A673 (cell line): ENCODE data around the gene SMARCA4. TPM values are rescaled to one million over a fixed set of nuclear protein-coding genes. Genes with fewer than 3 reads are reported as not detected.

Experiments used
- BruUV-seq: library from RNA; stranded (reverse); fragments of 400-500 nt; replicated peaks from 2 replicates; lab custom pipeline; 2021; lab: Mats Ljungman, UMichigan
- CTCF ChIA-PET: fragments of 300-600 bp; sonication (Branson Sonifier 250); formaldehyde crosslinking; loops from one replicate; lab custom pipeline; 2022; ENCODE audit warnings: antibody characterized with exemption; lab: Charles Lee
- POLR2A ChIA-PET: fragments of 300-600 bp; sonication (Branson Sonifier 250); formaldehyde crosslinking; loops from one replicate; lab custom pipeline; 2022; ENCODE audit warnings: antibody characterized with exemption; ENCODE audit not compliant: low non-redundant PET; lab: Charles Lee
- DNase-seq: peaks from one replicate; pipeline ENCODE4 v3.0.0-alpha.2; 2015; ENCODE audit warnings: low spot score
- H3K27ac ChIP-seq: fragments of 200-600 bp; sonication (generic); 2 replicates; pipeline ENCODE4 v1.5.1; 2016; ENCODE audit warnings: mixed run types, low read depth, mild to moderate bottlenecking, mixed read lengths, antibody characterized with exemption, low read length; ENCODE audit not compliant: poor library complexity, severe bottlenecking
- H3K27me3 ChIP-seq: fragments of 200-600 bp; sonication (generic); replicated peaks from 2 replicates; pipeline ENCODE4 v1.6.1; 2017; ENCODE audit warnings: mixed run types, low read depth, mild to moderate bottlenecking, mixed read lengths, antibody characterized with exemption, low read length; ENCODE audit not compliant: insufficient read depth, poor library complexity
- H3K36me3 ChIP-seq: fragments of 200-600 bp; sonication (generic); 2 replicates; pipeline ENCODE4 v1.6.1; 2016; ENCODE audit warnings: mixed run types, mild to moderate bottlenecking, mixed read lengths, antibody characterized with exemption, low read length; ENCODE audit not compliant: insufficient read depth, poor library complexity, severe bottlenecking
- H3K4me1 ChIP-seq: fragments of 200-600 bp; sonication (generic); 2 replicates; pipeline ENCODE4 v1.6.1; 2017; ENCODE audit warnings: mixed run types, mild to moderate bottlenecking, mixed read lengths, antibody characterized with exemption, low read length; ENCODE audit not compliant: insufficient read depth, poor library complexity, severe bottlenecking
- H3K4me3 ChIP-seq: fragments of 200-600 bp; sonication (generic); 2 replicates; pipeline ENCODE4 v1.5.1; 2016; ENCODE audit warnings: low read depth, mixed run types, mild to moderate bottlenecking, mixed read lengths, low read length; ENCODE audit not compliant: poor library complexity, severe bottlenecking
- H3K9me3 ChIP-seq: fragments of 200-600 bp; sonication (generic); 2 replicates; pipeline ENCODE4 v1.6.1; 2016; ENCODE audit warnings: mixed run types, low read depth, mild to moderate bottlenecking, mixed read lengths, antibody characterized with exemption, low read length; ENCODE audit not compliant: poor library complexity, severe bottlenecking
- EZH2 ChIP-seq: fragments of 200-600 bp; sonication (generic); IDR thresholded peaks from 2 replicates; pipeline ENCODE4 v1.6.1; 2017; ENCODE audit warnings: borderline replicate concordance, low read depth, mild to moderate bottlenecking, mixed read lengths, antibody characterized with exemption, low read length; ENCODE audit not compliant: poor library complexity, severe bottlenecking
- intact Hi-C: fragments of 100-400 bp; cut with micrococcal nuclease; formaldehyde crosslinking; loops from one replicate; pipeline ENCODE4 v1.10.0; 2022; ENCODE audit not compliant: unreplicated experiment
- total RNA-seq: library from RNA; stranded (reverse); gene quantifications from 2 replicates; pipeline ENCODE4 v1.2.3, GENCODE V29; 2021
- TF ChIP-seq, protein P1 (sequence below): fragments of 300-800, 200-600 bp; sonication (generic); conservative IDR thresholded peaks from 2 replicates; pipeline ENCODE4 v1.5.1; 2017; ENCODE audit warnings: low read depth, mild to moderate bottlenecking, antibody characterized with exemption, low read length, moderate library complexity, mixed read lengths

SMARCA4 gene
- total RNA-seq, 1 experiment from 2014 or later, result 307 TPM

DNA sequence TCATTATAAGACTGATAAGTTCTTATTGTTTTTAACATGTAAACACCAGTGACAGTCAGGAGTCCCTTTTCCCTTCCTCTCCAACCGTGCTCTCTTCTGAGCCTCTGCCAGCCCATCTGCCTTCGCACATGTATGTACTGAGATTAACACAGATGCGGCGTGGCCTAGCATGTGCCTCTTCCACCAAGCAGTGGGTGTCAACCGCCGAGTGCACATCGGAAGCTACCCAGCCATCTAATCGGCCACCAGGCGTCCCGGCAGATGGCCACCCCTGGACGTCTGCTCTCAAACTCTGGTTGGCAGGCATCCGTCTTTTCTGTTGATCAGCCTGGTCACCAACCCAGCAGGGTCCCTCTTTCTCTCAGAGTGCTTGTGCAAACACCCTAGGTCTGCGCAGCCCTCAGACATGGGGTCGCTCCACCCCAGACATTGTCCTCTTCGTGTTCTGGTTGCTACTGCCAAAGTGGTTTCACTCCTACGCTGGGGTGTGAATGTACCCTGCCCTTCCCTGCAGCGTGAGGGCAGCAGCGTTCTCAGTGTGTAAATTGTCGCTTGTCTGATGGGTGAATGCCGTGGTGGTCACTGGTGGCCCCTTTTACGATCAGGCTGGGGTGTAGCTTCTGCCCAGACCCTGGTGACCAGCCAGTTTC is 70.7 kb downstream of the SMARCA4 start:
- Histone ChIP-seq H3K27ac (no peak overlapping the region), H3K4me3 (no peak overlapping the region), H3K27me3 (no peaks in the 10 kb centered on the region), H3K36me3 (peaks cover 95% of the 10 kb centered on the region), H3K9me3 (no peaks in the 10 kb centered on the region), H3K4me1 (no peaks in the 10 kb centered on the region)
- intact Hi-C loops, result no loop called here
- no peak for DNase-seq
- POLR2A ChIA-PET, result interaction anchor here (0.7 kb wide), 1 partner anchor 1665 kb away, joined by 8 read pairs; the partner anchor contains the start of gene FBXW9
- BruUV-seq, result TSS peak; percentile 8
- CTCF ChIA-PET, result interaction anchor here (2.4 kb wide), 1 partner anchor 95 kb away, joined by 16 read pairs; no protein-coding TSS in a partner anchor
- TF ChIP-seq, protein P1, sequence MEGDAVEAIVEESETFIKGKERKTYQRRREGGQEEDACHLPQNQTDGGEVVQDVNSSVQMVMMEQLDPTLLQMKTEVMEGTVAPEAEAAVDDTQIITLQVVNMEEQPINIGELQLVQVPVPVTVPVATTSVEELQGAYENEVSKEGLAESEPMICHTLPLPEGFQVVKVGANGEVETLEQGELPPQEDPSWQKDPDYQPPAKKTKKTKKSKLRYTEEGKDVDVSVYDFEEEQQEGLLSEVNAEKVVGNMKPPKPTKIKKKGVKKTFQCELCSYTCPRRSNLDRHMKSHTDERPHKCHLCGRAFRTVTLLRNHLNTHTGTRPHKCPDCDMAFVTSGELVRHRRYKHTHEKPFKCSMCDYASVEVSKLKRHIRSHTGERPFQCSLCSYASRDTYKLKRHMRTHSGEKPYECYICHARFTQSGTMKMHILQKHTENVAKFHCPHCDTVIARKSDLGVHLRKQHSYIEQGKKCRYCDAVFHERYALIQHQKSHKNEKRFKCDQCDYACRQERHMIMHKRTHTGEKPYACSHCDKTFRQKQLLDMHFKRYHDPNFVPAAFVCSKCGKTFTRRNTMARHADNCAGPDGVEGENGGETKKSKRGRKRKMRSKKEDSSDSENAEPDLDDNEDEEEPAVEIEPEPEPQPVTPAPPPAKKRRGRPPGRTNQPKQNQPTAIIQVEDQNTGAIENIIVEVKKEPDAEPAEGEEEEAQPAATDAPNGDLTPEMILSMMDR, result no peak
- TF ChIP-seq EZH2, result no peak

DNA sequence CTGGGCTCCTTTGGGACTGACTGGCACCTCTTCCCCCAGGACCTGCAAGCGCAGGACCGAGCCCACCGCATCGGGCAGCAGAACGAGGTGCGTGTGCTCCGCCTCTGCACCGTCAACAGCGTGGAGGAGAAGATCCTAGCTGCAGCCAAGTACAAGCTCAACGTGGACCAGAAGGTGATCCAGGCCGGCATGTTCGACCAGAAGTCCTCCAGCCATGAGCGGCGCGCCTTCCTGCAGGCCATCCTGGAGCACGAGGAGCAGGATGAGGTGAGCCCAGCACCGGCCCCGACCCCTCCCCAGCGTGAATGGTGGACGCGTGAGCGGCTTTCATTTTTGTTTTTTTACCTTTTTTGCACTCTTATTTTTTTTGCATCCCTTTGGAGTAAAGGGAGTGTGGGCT is 72.4 kb downstream of the SMARCA4 start:
- H3K4me1 ChIP-seq, result no peaks in the 10 kb centered on the region
- no peaks in the 10 kb centered on the region for H3K9me3 ChIP-seq
- POLR2A ChIA-PET, result no interaction called here
- TF ChIP-seq EZH2, result no peak
- TF ChIP-seq, protein P1, result no peak
- no peaks in the 10 kb centered on the region for H3K27me3 ChIP-seq
- H3K27ac ChIP-seq, result no peak overlapping the region
- DNase-seq, result no peak
- intact Hi-C loops, result no loop called here
- peaks cover 95% of the 10 kb centered on the region for H3K36me3 ChIP-seq
- H3K4me3 ChIP-seq, result no peak overlapping the region
- CTCF ChIA-PET, result interaction anchor here (2.4 kb wide), 1 partner anchor 96 kb away, joined by 16 read pairs; no protein-coding TSS in a partner anchor
- no TSS peak for BruUV-seq

DNA sequence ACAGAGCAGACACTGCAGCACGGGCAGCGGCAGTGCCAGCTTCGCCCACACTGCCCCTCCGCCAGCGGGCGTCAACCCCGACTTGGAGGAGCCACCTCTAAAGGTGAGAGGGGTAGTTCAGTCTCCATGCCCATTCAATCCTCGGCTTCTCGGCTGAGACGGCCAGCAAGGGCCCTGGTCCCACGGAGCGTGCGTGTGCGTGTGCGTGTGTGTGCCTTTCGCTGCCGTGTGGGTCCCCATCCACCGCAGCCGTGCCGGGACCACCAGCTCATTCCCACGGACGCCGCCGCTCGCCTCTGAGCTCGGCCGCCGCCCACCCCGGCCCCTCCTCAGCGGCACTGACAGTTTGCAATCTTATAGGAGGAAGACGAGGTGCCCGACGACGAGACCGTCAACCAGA is 72.9 kb downstream of the SMARCA4 start:
- Histone ChIP-seq H3K9me3 (no peaks in the 10 kb centered on the region), H3K36me3 (peaks cover 95% of the 10 kb centered on the region), H3K27ac (no peak overlapping the region), H3K27me3 (no peaks in the 10 kb centered on the region), H3K4me1 (no peaks in the 10 kb centered on the region), H3K4me3 (no peak overlapping the region)
- DNase-seq, result no peak
- ChIA-PET POLR2A (no interaction called here), CTCF (interaction anchor here (2.4 kb wide), 1 partner anchor 97 kb away, joined by 16 read pairs; no protein-coding TSS in a partner anchor)
- TF ChIP-seq EZH2, result no peak
- TF ChIP-seq, protein P1, result no peak
- intact Hi-C loops, result no loop called here
- no TSS peak for BruUV-seq
